ENCODE measurements around the gene HIBCH. TPM values are rescaled to one million over a fixed set of nuclear protein-coding genes. Genes with fewer than 3 reads are reported as not detected.
A peak's percentile ranks its signal among the peaks of the same experiment; 100 is the strongest.

Gene HIBCH
- total and polyA plus RNA-seq, 9 of the 15 experiments (the other 6 are each of a cell fraction or from before 2014, with no cell fraction given), result 17.0 to 65.4 (median 28.3) TPM

- TF ChIP-seq TFE3 (CRISPR knock-in tag; IDR thresholded peaks at IDR 0.05) (no peak), ARHGAP35 (IDR thresholded peaks at IDR 0.05; ENCODE audit: partially characterized antibody) (no peak), CHD7 (IDR thresholded peaks at IDR 0.05; ENCODE audit: low read depth, low read length) (no peak), BCL6 (CRISPR knock-in tag; IDR thresholded peaks at IDR 0.05) (no peak), SRSF9 (IDR thresholded peaks at IDR 0.05; ENCODE audit: borderline replicate concordance, low read depth, low read length) (no peak), SRSF7 (optimal IDR thresholded peaks at IDR 0.05; ENCODE audit: low read depth, low read length) (no peak), BHLHE40 (IDR thresholded peaks at IDR 0.05; ENCODE audit: low read length) (peak; percentile 32; the same call in 1 of the 2 replicates), ETS2 (tag; IDR thresholded peaks at IDR 0.05; ENCODE audit: borderline replicate concordance, poor library complexity, severe bottlenecking) (no peak), POU5F1 (IDR thresholded peaks at IDR 0.05; ENCODE audit: borderline replicate concordance, low read depth, low read length, partially characterized antibody) (no peak), ZKSCAN1 (IDR thresholded peaks at IDR 0.05; ENCODE audit: low read depth, low read length) (no peak), KHSRP (IDR thresholded peaks at IDR 0.05) (peak; percentile 62; the same call in 1 of the 2 replicates), SREBF2 (CRISPR knock-in tag; IDR thresholded peaks at IDR 0.05) (no peak), ZNF583 (CRISPR knock-in tag; IDR thresholded peaks at IDR 0.05) (no peak)
Measured at GRCh38 chr2:190184460-190184859, 135.2 kb downstream of the HIBCH start (continued).

Data from K562 (cell line).